GM19099 (cell line): ENCODE data around the gene MTSS2.

ENCODE experiments used
- POLR2A ChIP-seq: IDR thresholded peaks from 3 replicates; pipeline ENCODE4 v1.6.1; 2011; ENCODE audit warnings: low read depth; ENCODE audit not compliant: insufficient read length; ENCODE audit errors: extremely low read depth

MTSS2 gene

DNA sequence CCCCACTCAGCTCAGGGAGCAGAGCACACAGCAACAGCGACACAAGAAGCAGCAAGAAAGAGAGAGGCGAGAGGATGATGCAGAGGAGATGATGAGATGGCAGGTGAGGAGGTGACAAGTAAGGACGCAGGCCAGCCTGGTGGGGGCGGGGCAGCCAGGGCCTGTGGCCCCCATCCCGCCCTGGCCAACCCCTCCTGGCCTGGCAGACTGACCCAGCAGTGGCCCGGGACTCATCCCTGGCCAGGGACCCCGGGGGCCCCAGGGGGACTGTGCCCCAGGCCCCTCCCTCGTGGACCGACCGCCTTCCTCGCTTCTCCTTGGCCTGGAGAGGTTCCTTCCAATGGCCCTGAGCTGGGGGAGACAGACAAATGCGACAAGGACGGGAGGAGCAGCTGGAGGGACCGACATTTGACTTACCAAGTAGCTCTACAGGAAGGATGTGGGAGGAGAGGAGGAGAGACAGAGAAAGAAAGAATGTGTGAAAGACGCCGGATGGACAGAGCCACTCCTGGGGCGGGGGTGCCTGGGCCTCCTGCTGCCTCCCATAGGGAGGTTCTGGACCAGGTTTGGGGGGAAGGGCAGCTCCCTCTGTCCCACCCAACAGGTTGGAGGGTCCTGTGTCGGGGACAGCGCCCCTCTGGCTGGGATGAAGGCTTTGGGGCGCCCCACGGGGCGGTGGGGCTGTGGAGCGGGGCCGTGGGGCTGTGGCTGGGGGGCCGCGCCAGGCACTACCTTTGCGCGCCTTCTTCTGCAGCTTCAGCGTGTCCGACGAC is 6.8 kb downstream of the MTSS2 start:
- TF ChIP-seq POLR2A: no peak

GRCh38 chr16:70678121-70678897 is 7.5 kb downstream of the MTSS2 start:
- TF ChIP-seq POLR2A: no peak

GRCh38 chr16:70677499-70678120 is 8.2 kb downstream of the MTSS2 start:
- TF ChIP-seq POLR2A: no peak

- no peak for TF ChIP-seq POLR2A
These were observed 9.0 kb downstream of the MTSS2 start for GRCh38 chr16:70676675-70677498.

GRCh38 chr16:70675851-70676513 is 9.9 kb downstream of the MTSS2 start:
- no peak for TF ChIP-seq POLR2A

GRCh38 chr16:70674221-70675014 is 11.4 kb downstream of the MTSS2 start:
- TF ChIP-seq POLR2A: no peak

GRCh38 chr16:70670175-70670574 is 15.7 kb downstream of the MTSS2 start:
- no peak for TF ChIP-seq POLR2A

DNA sequence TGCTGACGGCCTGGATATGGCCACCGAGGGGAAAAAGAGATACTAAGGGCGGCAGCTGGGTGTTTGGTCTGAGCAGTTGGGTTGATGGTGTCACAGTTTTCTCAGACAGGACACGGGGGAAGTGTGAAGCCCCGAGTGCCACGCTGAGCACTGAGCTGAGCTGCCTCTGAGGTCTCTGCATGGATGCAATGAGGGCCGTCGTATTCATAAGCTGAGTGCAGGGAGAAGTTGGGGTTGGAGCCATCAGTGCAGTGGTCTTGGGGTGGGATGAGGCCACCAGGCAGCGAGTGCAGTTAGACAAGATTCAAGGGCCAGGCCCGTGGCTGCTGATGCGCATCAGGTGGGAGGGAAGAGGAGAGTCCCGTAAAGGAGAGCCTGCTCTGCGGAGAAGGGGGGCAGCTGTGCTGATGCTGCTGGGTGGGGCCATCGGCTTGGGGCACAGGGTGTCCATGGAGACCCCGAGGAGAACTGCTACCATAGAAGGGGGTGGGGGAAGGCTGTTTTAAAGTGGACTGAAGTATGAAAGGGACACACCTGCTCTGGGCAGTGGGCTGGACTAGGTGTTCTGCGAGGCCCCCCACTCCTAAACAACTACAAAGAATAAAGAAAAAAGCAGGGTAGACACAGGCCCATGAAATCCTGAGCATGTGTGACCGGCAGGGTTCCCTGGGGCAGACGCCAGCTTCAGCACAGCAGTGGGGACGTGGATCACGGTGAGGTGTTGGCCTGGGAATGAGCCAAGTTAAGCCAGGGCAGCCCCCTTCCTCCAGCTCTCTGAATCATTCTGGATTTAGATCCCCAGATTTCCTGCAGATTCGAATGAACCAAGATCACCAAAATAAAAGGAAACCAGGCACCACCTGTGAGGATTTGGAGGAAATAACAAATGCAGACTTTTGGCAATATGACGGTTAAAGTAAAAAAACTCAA is 19.8 kb downstream of the MTSS2 start:
- TF ChIP-seq POLR2A: no peak

GRCh38 chr16:70665113-70665694 is 20.6 kb downstream of the MTSS2 start:
- TF ChIP-seq POLR2A: no peak

GRCh38 chr16:70664325-70665112 is 21.3 kb downstream of the MTSS2 start:
- TF ChIP-seq POLR2A: no peak

DNA sequence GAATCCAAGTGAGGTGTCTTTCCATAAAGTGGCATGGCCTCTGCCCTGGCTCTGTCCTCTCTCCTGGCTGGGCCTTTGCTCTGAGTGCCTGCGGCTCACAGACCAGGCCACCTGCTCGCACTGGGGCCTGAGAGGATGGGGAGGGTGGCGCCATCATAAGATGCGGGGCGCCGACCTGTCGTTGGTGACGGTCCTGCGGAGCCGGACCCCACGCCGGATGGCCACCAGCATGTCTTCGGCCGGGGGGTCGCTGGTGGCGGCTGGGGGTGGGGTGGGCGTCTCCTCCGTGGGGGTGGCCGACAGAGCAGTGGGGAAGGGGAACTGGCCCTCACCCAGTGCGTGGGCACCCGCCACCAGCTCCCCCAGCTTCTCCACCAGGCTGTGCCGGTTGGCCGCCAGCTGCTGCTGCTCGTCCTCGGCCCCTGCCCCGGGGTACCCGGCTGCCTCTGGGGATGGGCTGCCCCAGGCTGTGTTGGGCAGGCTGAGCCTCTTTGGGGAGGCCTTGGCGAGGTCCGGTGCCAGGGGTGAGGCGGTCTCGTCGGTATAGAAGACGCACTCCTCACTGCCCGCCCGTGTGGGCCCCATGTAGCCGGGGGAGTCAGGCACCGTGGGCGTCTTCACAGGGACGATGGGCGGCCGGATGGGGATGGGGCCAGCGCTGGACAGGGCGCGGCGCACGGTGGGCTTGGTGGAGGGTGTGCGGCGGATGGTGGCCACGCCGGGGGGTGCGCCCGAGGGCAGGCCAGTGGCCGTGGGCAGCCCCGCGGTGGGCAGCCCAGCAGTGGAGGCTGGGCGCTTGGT is 22.1 kb downstream of the MTSS2 start:
- no peak for TF ChIP-seq POLR2A
